HL-60/S4 treated with phorbol 12-myristate 13-acetate at 8.2 ng/mL for 4 days and 3 days (cell line): ENCODE results near the gene PITPNM3.

Source experiments
- in situ Hi-C: fragments of 300-500 bp; cut with MboI; formaldehyde crosslinking; loops from 2 replicates; pipeline ENCODE4 v1.15.0; 2022; ENCODE audit warnings: low sequenced_read_pairs

The PITPNM3 gene

GRCh38 chr17:6502871-6503509, 53.4 kb downstream of the PITPNM3 start:
- in situ Hi-C loops, result no loop called here

GRCh38 chr17:6502142-6502541, 54.2 kb downstream of the PITPNM3 start:
- in situ Hi-C loops, result no loop called here

GRCh38 chr17:6501359-6501758, 55.0 kb downstream of the PITPNM3 start:
- in situ Hi-C loops, result no loop called here

- in situ Hi-C loops, result no loop called here
Measured at GRCh38 chr17:6498901-6499540, 57.3 kb downstream of the PITPNM3 start.

GRCh38 chr17:6498356-6498755, 58.0 kb downstream of the PITPNM3 start:
- in situ Hi-C loops, result no loop called here

- in situ Hi-C loops, result no loop called here
Measured at GRCh38 chr17:6497496-6498221, 58.7 kb downstream of the PITPNM3 start.

GRCh38 chr17:6496640-6497441, 59.5 kb downstream of the PITPNM3 start:
- in situ Hi-C loops, result no loop called here

- in situ Hi-C loops, result no loop called here
Measured at GRCh38 chr17:6496116-6496481, 60.3 kb downstream of the PITPNM3 start.

GRCh38 chr17:6495450-6496115, 60.8 kb downstream of the PITPNM3 start:
- in situ Hi-C loops, result no loop called here

- in situ Hi-C loops, result no loop called here
Measured at GRCh38 chr17:6494239-6494941, 62.0 kb downstream of the PITPNM3 start.

- in situ Hi-C loops, result no loop called here
Measured at GRCh38 chr17:6492892-6493674, 63.3 kb downstream of the PITPNM3 start.

- in situ Hi-C loops, result no loop called here
Measured at GRCh38 chr17:6491071-6491700, 65.2 kb downstream of the PITPNM3 start.

GRCh38 chr17:6489016-6489550, 67.3 kb downstream of the PITPNM3 start:
- in situ Hi-C loops, result no loop called here

- in situ Hi-C loops, result no loop called here
Measured at GRCh38 chr17:6488008-6488539, 68.3 kb downstream of the PITPNM3 start.

GRCh38 chr17:6487251-6488007, 68.9 kb downstream of the PITPNM3 start:
- in situ Hi-C loops, result no loop called here

GRCh38 chr17:6485646-6486412, 70.5 kb downstream of the PITPNM3 start:
- in situ Hi-C loops, result no loop called here

GRCh38 chr17:6483507-6483906, 72.8 kb downstream of the PITPNM3 start:
- in situ Hi-C loops, result no loop called here
